MCF 10A (cell line): ENCODE data around the gene FAU. TPM values are rescaled to one million over a fixed set of nuclear protein-coding genes. Genes with fewer than 3 reads are reported as not detected.
A peak's percentile ranks its signal among the peaks of the same experiment; 100 is the strongest.

Source experiments
- BruUV-seq: library from RNA; stranded (reverse); fragments of 400-500 nt; replicated peaks from 2 replicates; lab custom pipeline; 2021; lab: Mats Ljungman, UMichigan
- CTCF ChIA-PET: fragments of 300-600 bp; sonication (Branson Sonifier 250); formaldehyde crosslinking; extraction: SDS; loops from one replicate; lab custom pipeline; 2021; ENCODE audit warnings: antibody characterized with exemption, inconsistent platforms; lab: Yijun Ruan, JAX
- POLR2A ChIA-PET: fragments of 300-600, 350-650 bp; sonication (Branson Sonifier 250); formaldehyde crosslinking; extraction: SDS; loops from one replicate; lab custom pipeline; 2020; ENCODE audit warnings: antibody characterized with exemption, inconsistent platforms; lab: Yijun Ruan, JAX
- DNase-seq: peaks from one replicate; pipeline ENCODE4 v3.0.0-alpha.2; 2018; ENCODE audit not compliant: unreplicated experiment
- H3K27ac Mint-ChIP-seq: one replicate; pipeline ENCODE4 v1.8.0; 2022; ENCODE audit warnings: mild to moderate bottlenecking, low read depth, mixed read lengths; ENCODE audit not compliant: unreplicated experiment
- H3K27me3 Mint-ChIP-seq: one replicate; pipeline ENCODE4 v1.8.0; 2022; ENCODE audit warnings: mixed read lengths; ENCODE audit not compliant: insufficient read depth, unreplicated experiment
- H3K36me3 Mint-ChIP-seq: one replicate; pipeline ENCODE4 v1.8.0; 2022; ENCODE audit warnings: mild to moderate bottlenecking, moderate library complexity, mixed read lengths; ENCODE audit not compliant: insufficient read depth, unreplicated experiment
- H3K4me1 Mint-ChIP-seq: one replicate; pipeline ENCODE4 v1.8.0; 2022; ENCODE audit warnings: mixed read lengths; ENCODE audit not compliant: insufficient read depth, unreplicated experiment
- H3K4me3 Mint-ChIP-seq: one replicate; pipeline ENCODE4 v1.8.0; 2022; ENCODE audit warnings: mild to moderate bottlenecking, moderate library complexity, mixed read lengths; ENCODE audit not compliant: unreplicated experiment
- H3K9me3 Mint-ChIP-seq: one replicate; pipeline ENCODE4 v1.8.0; 2022; ENCODE audit warnings: mixed read lengths; ENCODE audit not compliant: unreplicated experiment
- intact Hi-C: fragments of 100-400 bp; cut with micrococcal nuclease; formaldehyde crosslinking; loops from 2 replicates; pipeline ENCODE4 v1.14.1; 2022
- total RNA-seq: library from RNA; stranded (reverse); gene quantifications from 2 replicates; pipeline ENCODE4 v1.2.3, GENCODE V29; 2022
- TF ChIP-seq, protein P1 (sequence below): fragments of 200-600 bp; IDR thresholded peaks from one replicate; pipeline ENCODE4 v1.8.0; 2022; ENCODE audit warnings: antibody characterized with exemption, mild to moderate bottlenecking; ENCODE audit not compliant: unreplicated experiment

The FAU gene
- total RNA-seq, 1 experiment from 2014 or later: 1,049 TPM

- Mint-ChIP-seq H3K27me3 (no peaks in the 10 kb centered on the region), H3K9me3 (no peaks in the 10 kb centered on the region), H3K4me3 (peak overlapping the region; percentile 99), H3K36me3 (peaks cover 52% of the 10 kb centered on the region), H3K4me1 (peaks cover 28% of the 10 kb centered on the region), H3K27ac (no peak overlapping the region)
- TF ChIP-seq, protein P1, sequence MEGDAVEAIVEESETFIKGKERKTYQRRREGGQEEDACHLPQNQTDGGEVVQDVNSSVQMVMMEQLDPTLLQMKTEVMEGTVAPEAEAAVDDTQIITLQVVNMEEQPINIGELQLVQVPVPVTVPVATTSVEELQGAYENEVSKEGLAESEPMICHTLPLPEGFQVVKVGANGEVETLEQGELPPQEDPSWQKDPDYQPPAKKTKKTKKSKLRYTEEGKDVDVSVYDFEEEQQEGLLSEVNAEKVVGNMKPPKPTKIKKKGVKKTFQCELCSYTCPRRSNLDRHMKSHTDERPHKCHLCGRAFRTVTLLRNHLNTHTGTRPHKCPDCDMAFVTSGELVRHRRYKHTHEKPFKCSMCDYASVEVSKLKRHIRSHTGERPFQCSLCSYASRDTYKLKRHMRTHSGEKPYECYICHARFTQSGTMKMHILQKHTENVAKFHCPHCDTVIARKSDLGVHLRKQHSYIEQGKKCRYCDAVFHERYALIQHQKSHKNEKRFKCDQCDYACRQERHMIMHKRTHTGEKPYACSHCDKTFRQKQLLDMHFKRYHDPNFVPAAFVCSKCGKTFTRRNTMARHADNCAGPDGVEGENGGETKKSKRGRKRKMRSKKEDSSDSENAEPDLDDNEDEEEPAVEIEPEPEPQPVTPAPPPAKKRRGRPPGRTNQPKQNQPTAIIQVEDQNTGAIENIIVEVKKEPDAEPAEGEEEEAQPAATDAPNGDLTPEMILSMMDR: no peak
- no TSS peak for BruUV-seq
- CTCF ChIA-PET: interaction anchor here (1.0 kb wide), 1 partner anchor 21 kb away, joined by 4 read pairs; no protein-coding TSS in a partner anchor
- intact Hi-C loops: no loop called here
- POLR2A ChIA-PET: interaction anchor here (2.3 to 8.2 kb wide), 3 partner anchors 9 to 49 kb away, joined by 10 to 157 read pairs (median 138); partner anchors contain the start of genes CAPN1, FAU, MRPL49 and ZNHIT2
- no peak for DNase-seq
These were observed 9.9 kb upstream of the FAU start for GRCh38 chr11:65131895-65132237.

- no TSS peak for BruUV-seq
- Mint-ChIP-seq H3K27me3 (no peaks in the 10 kb centered on the region), H3K36me3 (peaks cover 56% of the 10 kb centered on the region), H3K4me1 (peaks cover 26% of the 10 kb centered on the region), H3K27ac (no peak overlapping the region), H3K9me3 (no peaks in the 10 kb centered on the region), H3K4me3 (peak overlapping the region; percentile 18)
- DNase-seq: no peak
- POLR2A ChIA-PET: interaction anchor here (2.3 to 8.2 kb wide), 3 partner anchors 9 to 50 kb away, joined by 10 to 157 read pairs (median 138); partner anchors contain the start of genes CAPN1, FAU, MRPL49 and ZNHIT2
- CTCF ChIA-PET: interaction anchor here (0.6 to 1.1 kb wide), 3 partner anchors 9 to 76 kb away, joined by 4 to 6 read pairs (median 4); partner anchors contain the start of genes FAU and MRPL49
- intact Hi-C loops: no loop called here
- TF ChIP-seq, protein P1: no peak
These were observed 9.5 kb upstream of the FAU start for GRCh38 chr11:65131417-65131776.

DNA sequence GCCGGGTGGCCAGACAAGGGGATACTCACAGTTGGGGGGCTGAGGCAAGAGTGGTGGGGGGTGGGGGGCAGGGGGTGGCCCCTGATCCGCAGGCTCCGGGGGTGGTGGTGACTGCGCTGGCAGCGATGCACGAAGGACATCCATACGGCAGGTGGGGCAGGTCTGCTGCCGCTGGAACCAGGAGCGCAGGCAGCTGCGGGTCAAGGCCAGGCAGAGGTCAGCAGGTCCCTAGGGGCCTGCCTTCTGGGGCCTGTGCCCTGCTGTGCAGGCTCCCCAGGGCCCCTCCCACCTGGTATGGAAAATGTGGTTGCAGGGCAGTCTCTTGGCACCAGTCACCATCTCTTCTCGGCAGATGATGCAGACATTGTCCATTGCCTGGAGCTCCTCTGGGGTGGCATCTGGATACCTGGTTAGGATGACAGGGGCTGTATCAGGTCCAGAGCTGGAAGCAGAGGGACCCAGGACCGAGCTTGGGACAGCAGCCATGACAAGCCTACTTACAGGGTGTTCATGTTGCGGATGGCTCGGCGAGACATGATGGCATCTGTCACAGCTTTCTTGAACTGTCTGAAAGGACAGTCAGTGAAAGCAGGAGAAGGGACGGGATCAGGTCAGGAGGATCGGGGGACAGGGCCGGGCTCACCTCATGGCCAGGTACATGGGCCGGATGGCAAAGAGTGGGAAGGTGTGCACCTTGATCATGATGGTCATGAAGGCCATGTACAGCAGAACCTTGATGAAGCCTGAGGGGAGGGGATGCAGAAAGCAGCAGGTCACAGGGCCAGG, 8.9 kb upstream of the FAU start:
- Mint-ChIP-seq H3K4me3 (peak overlapping the region; percentile 18), H3K27ac (no peak overlapping the region), H3K27me3 (no peaks in the 10 kb centered on the region), H3K9me3 (no peaks in the 10 kb centered on the region), H3K4me1 (peaks cover 20% of the 10 kb centered on the region), H3K36me3 (peaks cover 60% of the 10 kb centered on the region)
- no TSS peak for BruUV-seq
- intact Hi-C loops: no loop called here
- ChIA-PET POLR2A (interaction anchor here (0.6 to 8.2 kb wide), 5 partner anchors 8 to 93 kb away, joined by 3 to 157 read pairs (median 10); partner anchors contain the start of genes CAPN1, FAU, MRPL49 and ZNHIT2), CTCF (interaction anchor here (0.6 to 1.1 kb wide), 5 partner anchors 9 to 123 kb away, joined by 3 to 6 read pairs (median 4); partner anchors contain the start of genes FAU and MRPL49)
- TF ChIP-seq, protein P1: no peak
- DNase-seq: no peak
